Trophoblast cell (in vitro differentiated cells and primary cell): ENCODE results near the gene MAP3K20.

Experiments used
- DNase-seq, 2 donors: peaks; one replicate each; pipeline ENCODE4 v3.0.0-alpha.2; 2016
- H2AFZ ChIP-seq: 2 replicates; pipeline ENCODE4 v1.6.1; 2013; ENCODE audit warnings: low read length, moderate library complexity, mild to moderate bottlenecking; ENCODE audit not compliant: insufficient read depth, poor library complexity
- H2AK5ac ChIP-seq: 2 replicates; pipeline ENCODE4 v1.6.1; 2013; ENCODE audit warnings: mild to moderate bottlenecking, low read length
- H2BK120ac ChIP-seq: 2 replicates; pipeline ENCODE4 v1.6.1; 2013; ENCODE audit warnings: low read length, mild to moderate bottlenecking, moderate library complexity; ENCODE audit not compliant: insufficient read depth, poor library complexity
- H2BK12ac ChIP-seq: 2 replicates; pipeline ENCODE4 v1.6.1; 2013; ENCODE audit warnings: mild to moderate bottlenecking, low read length, moderate library complexity
- H2BK5ac ChIP-seq: 2 replicates; pipeline ENCODE4 v1.6.1; 2013; ENCODE audit warnings: low read length, low read depth, moderate library complexity, mild to moderate bottlenecking; ENCODE audit not compliant: poor library complexity
- H3K14ac ChIP-seq: 2 replicates; pipeline ENCODE4 v1.6.1; 2013; ENCODE audit warnings: mild to moderate bottlenecking, low read length
- H3K18ac ChIP-seq: 2 replicates; pipeline ENCODE4 v1.6.1; 2013; ENCODE audit warnings: mild to moderate bottlenecking, low read length
- H3K23ac ChIP-seq: 2 replicates; pipeline ENCODE4 v1.6.1; 2013; ENCODE audit warnings: low read length
- H3K27ac ChIP-seq: 2 replicates; pipeline ENCODE4 v1.5.1; 2013; ENCODE audit warnings: low read depth, mild to moderate bottlenecking, inconsistent platforms, low read length, moderate library complexity
- H3K27me3 ChIP-seq: 2 replicates; pipeline ENCODE4 v1.6.1; 2013; ENCODE audit warnings: inconsistent platforms, mild to moderate bottlenecking, low read length, moderate library complexity; ENCODE audit not compliant: insufficient read depth
- H3K36me3 ChIP-seq, 2 experiments: 1 replicate in 1 of 2; 2 replicates in 1 of 2; pipeline ENCODE4 v1.6.1; 2013; ENCODE audit warnings: low read length in 2 of 2, mild to moderate bottlenecking in 2 of 2, moderate library complexity in 1 of 2; ENCODE audit not compliant: insufficient read depth in 2 of 2, control insufficient read depth in 1 of 2
- H3K4ac ChIP-seq: 2 replicates; pipeline ENCODE4 v1.6.1; 2013; ENCODE audit warnings: low read depth, mild to moderate bottlenecking, low read length, moderate library complexity
- H3K4me1 ChIP-seq, 2 experiments: 1 replicate in 1 of 2; 2 replicates in 1 of 2; pipeline ENCODE4 v1.6.1; 2013; ENCODE audit warnings: low read length in 2 of 2, mild to moderate bottlenecking in 2 of 2, moderate library complexity in 1 of 2; ENCODE audit not compliant: insufficient read depth in 2 of 2, control insufficient read depth in 1 of 2
- H3K4me2 ChIP-seq: 2 replicates; pipeline ENCODE4 v1.6.1; 2013; ENCODE audit warnings: inconsistent platforms, mild to moderate bottlenecking, low read length, moderate library complexity
- H3K4me3 ChIP-seq: 2 replicates; pipeline ENCODE4 v1.5.1; 2013; ENCODE audit warnings: mild to moderate bottlenecking, low read depth, low read length, inconsistent platforms
- H3K79me1 ChIP-seq: one replicate; pipeline ENCODE4 v1.6.1; 2013; ENCODE audit warnings: low read length
- H3K79me2 ChIP-seq: 2 replicates; pipeline ENCODE4 v1.6.1; 2013; ENCODE audit warnings: low read length, mild to moderate bottlenecking; ENCODE audit not compliant: control insufficient read depth, insufficient read depth, poor library complexity
- H3K9ac ChIP-seq: 2 replicates; pipeline ENCODE4 v1.6.1; 2013; ENCODE audit warnings: mild to moderate bottlenecking, low read length
- H3K9me3 ChIP-seq: 2 replicates; pipeline ENCODE4 v1.6.1; 2013; ENCODE audit warnings: low read depth, mild to moderate bottlenecking, control low read depth, inconsistent platforms, low read length; ENCODE audit not compliant: insufficient read depth
- H4K12ac ChIP-seq: 2 replicates; pipeline ENCODE4 v1.6.1; 2013; ENCODE audit warnings: low read depth, mild to moderate bottlenecking, low read length, moderate library complexity
- H4K8ac ChIP-seq: 2 replicates; pipeline ENCODE4 v1.6.1; 2013; ENCODE audit warnings: low read depth, mild to moderate bottlenecking, low read length, moderate library complexity
- H4K91ac ChIP-seq: one replicate; pipeline ENCODE4 v1.6.1; 2013; ENCODE audit warnings: low read depth, mild to moderate bottlenecking, low read length, moderate library complexity
- WGBS: extraction: QIAGEN DNeasy Blood & Tissue Kit; methylation state at CpG from one replicate; pipeline ENCODE4 v1.1.7; 2013; ENCODE audit warnings: missing lambda C conversion rate; ENCODE audit not compliant: insufficient read length, insufficient coverage; ENCODE audit errors: extremely low coverage; 5-methylcytosine and 5-hydroxymethylcytosine counted together

The MAP3K20 gene

DNA sequence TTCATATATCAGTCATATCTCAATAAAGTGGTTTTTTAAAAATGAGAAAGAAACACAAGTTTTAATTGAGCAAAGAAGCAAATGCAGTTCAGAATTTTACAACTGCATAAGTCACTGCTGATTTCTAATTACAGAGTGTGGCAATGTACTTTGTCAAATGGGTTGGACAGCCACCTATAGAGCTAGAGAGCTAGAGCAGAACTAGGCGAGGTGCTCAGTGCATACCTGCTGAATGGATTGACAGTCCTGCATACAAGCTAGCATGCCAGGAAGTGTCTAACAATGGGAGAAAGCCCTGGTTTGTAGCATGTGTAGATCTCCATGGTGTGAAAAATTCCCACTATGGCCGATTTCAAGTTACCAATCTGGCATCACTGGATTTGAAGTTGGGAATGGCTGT is 172.7 kb downstream of the MAP3K20 start:
- DNase-seq = no peak
- Histone ChIP-seq H3K9ac (no peak overlapping the region), H3K23ac (no peak overlapping the region), H3K14ac (no peak overlapping the region), H3K79me2 (no peaks in the 10 kb centered on the region), H4K12ac (no peak overlapping the region), H3K27me3 (no peaks in the 10 kb centered on the region), H3K36me3 (peaks cover 0 to 1% of the 10 kb centered on the region in 2 experiments), H2BK5ac (no peak overlapping the region), H2BK120ac (no peak overlapping the region), H3K4ac (no peak overlapping the region), H3K9me3 (no peaks in the 10 kb centered on the region), H3K27ac (no peak overlapping the region), H4K91ac (no peak overlapping the region), H2AFZ (no peak overlapping the region), H3K4me3 (no peak overlapping the region), H3K18ac (no peak overlapping the region), H3K4me2 (no peak overlapping the region), H2BK12ac (no peak overlapping the region), H4K8ac (no peak overlapping the region), H2AK5ac (no peak overlapping the region), H3K79me1 (no peaks in the 10 kb centered on the region), H3K4me1 (no peaks in the 10 kb centered on the region)
- WGBS = no CpG with 5 or more reads among the region's 2 CpGs

DNA sequence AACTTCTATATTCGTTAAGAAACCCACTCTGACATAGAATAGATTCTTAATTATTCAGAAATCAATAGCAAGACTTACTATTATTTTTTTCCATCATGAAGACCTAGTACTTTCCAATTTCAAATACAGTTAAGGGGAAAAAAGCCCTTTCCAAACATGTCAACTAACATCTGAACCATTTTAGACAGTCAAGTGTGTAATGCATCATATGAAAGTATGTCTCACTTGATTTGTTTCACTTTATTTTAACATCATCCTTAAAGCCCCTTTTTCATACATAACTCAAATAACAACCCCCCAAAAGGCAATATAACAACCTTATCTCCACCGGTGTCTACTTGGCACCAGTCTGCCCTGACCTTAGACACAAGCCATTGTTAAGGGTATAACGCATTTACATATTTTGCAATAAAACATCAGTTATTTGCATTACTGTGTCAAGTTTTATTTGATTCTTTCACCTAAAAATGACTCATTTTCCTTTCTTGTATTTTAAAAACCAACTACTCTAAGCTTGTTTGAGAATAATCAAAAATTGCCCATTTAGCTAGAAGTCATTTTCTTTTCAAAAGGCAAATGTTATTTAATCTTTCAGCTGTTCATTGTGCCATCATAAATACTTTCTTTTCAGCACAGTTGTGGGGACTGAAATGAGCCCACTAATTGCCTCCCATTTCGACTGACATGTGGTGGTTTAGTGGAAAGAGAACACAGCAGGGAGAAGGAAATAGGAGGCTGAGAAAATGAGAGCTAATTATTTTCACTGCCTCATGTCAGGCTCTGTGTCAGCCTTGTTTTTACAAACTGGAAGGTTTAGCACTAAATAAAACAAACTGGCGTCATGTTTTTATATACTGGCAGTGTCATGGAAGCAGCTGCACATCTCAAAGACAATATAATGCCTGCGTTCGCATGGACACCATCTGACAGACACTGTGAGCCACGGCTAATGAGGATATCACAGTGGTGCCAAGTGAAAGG is 174.3 kb downstream of the MAP3K20 start:
- Histone ChIP-seq H3K79me1 (no peaks in the 10 kb centered on the region), H3K27ac (no peak overlapping the region), H3K18ac (no peak overlapping the region), H3K23ac (no peak overlapping the region), H3K4ac (no peak overlapping the region), H4K8ac (no peak overlapping the region), H2BK120ac (no peak overlapping the region), H3K36me3 (no peaks in the 10 kb centered on the region), H3K4me2 (no peak overlapping the region), H3K4me1 (no peaks in the 10 kb centered on the region), H4K91ac (no peak overlapping the region), H2AFZ (no peak overlapping the region), H2AK5ac (no peak overlapping the region), H2BK12ac (no peak overlapping the region), H4K12ac (no peak overlapping the region), H3K14ac (no peak overlapping the region), H3K9me3 (no peaks in the 10 kb centered on the region), H3K79me2 (no peaks in the 10 kb centered on the region), H3K27me3 (no peaks in the 10 kb centered on the region), H3K4me3 (no peak overlapping the region), H3K9ac (no peak overlapping the region), H2BK5ac (no peak overlapping the region)
- WGBS = no CpG with 5 or more reads among the region's 8 CpGs
- no peak for DNase-seq

DNA sequence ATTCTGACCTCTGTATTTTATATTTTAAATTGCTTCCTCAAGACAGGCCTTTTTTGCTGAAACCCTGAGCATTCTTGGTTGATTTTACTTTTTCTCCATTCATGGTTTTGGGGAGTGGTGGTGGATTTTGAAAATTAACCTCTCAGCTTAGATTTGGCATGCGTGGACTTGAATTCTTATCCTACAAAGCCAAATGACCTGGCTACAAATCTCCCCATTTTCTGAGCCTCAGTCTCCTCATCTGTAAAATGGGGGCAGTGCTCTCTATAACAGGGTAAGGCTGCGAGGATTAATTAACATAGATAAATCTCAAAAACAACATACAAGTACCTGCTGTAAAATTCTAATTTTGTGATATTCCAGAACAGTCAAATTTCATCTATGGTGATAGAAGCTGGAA is 175.6 kb downstream of the MAP3K20 start:
- no peak overlapping the region for H3K27ac ChIP-seq
- H4K8ac ChIP-seq = no peak overlapping the region
- H3K18ac ChIP-seq = no peak overlapping the region
- H2BK5ac ChIP-seq = no peak overlapping the region
- no peaks in the 10 kb centered on the region for H3K79me2 ChIP-seq
- H4K12ac ChIP-seq = no peak overlapping the region
- no peak overlapping the region for H3K4me3 ChIP-seq
- no peaks in the 10 kb centered on the region for H3K9me3 ChIP-seq
- H3K79me1 ChIP-seq = no peaks in the 10 kb centered on the region
- H3K4ac ChIP-seq = no peak overlapping the region
- H3K27me3 ChIP-seq = no peaks in the 10 kb centered on the region
- no peak overlapping the region for H2AFZ ChIP-seq
- no peak overlapping the region for H2AK5ac ChIP-seq
- no peaks in the 10 kb centered on the region for H3K36me3 ChIP-seq
- H3K9ac ChIP-seq = no peak overlapping the region
- no peak overlapping the region for H4K91ac ChIP-seq
- no peak overlapping the region for H3K14ac ChIP-seq
- WGBS = no CpG with 5 or more reads among the region's 2 CpGs
- H2BK12ac ChIP-seq = no peak overlapping the region
- no peak for DNase-seq
- no peak overlapping the region for H3K23ac ChIP-seq
- no peaks in the 10 kb centered on the region for H3K4me1 ChIP-seq
- H3K4me2 ChIP-seq = no peak overlapping the region
- H2BK120ac ChIP-seq = no peak overlapping the region

GRCh38 chr2:173252581-173252980 is 176.9 kb downstream of the MAP3K20 start:
- Histone ChIP-seq H3K9me3 (no peaks in the 10 kb centered on the region), H3K4ac (no peak overlapping the region), H4K91ac (no peak overlapping the region)

More at GRCh38 chr2:173252581-173252980, 176.9 kb downstream of the MAP3K20 start:
- H3K23ac ChIP-seq = no peak overlapping the region
- no peak overlapping the region for H2BK5ac ChIP-seq
- no peak overlapping the region for H4K8ac ChIP-seq
- no peaks in the 10 kb centered on the region for H3K79me2 ChIP-seq
- no peak overlapping the region for H3K9ac ChIP-seq
- no peaks in the 10 kb centered on the region for H3K79me1 ChIP-seq
- no peak overlapping the region for H2BK12ac ChIP-seq
- no peak overlapping the region for H2BK120ac ChIP-seq
- H3K4me2 ChIP-seq = no peak overlapping the region
- H3K36me3 ChIP-seq = no peaks in the 10 kb centered on the region
- H3K18ac ChIP-seq = no peak overlapping the region
- H4K12ac ChIP-seq = no peak overlapping the region
- no peak overlapping the region for H3K4me3 ChIP-seq
- DNase-seq = no peak
- H2AFZ ChIP-seq = no peak overlapping the region
- H3K27ac ChIP-seq = no peak overlapping the region
- H2AK5ac ChIP-seq = no peak overlapping the region
- H3K14ac ChIP-seq = no peak overlapping the region
- H3K4me1 ChIP-seq = no peaks in the 10 kb centered on the region
- H3K27me3 ChIP-seq = no peaks in the 10 kb centered on the region
- no CpG with 5 or more reads among the region's 5 CpGs for WGBS
